GM23248 (cell line): Measurements from ENCODE around the gene H19.

Experiments used
- EZH2 ChIP-seq: fragments of 200-600 bp; sonication (generic); IDR thresholded peaks from 2 replicates; pipeline ENCODE4 v1.6.1; 2018; ENCODE audit warnings: antibody characterized with exemption, mild to moderate bottlenecking; ENCODE audit not compliant: insufficient read depth, poor library complexity, severe bottlenecking
- EZH2phosphoT487 ChIP-seq: fragments of 200-600 bp; sonication (generic); IDR thresholded peaks from 2 replicates; pipeline ENCODE4 v1.6.1; 2018; ENCODE audit warnings: antibody characterized with exemption, moderate library complexity, mild to moderate bottlenecking, low read depth; ENCODE audit not compliant: insufficient read depth

- no peak for TF ChIP-seq EZH2
- no peak for TF ChIP-seq EZH2phosphoT487
Measured at GRCh38 chr11:2041153-2041552, 43.5 kb upstream of the H19 start.
